NCI-H128 (cell line): Measurements from ENCODE around the gene ENDOV.
"Not testable (repeated sequence)": the region's sequence is repeated elsewhere in the genome, so short reads cannot be mapped to it uniquely, and the experiment has no call there.

Experiments
- DNase-seq: peaks from one replicate; lab custom pipeline; 2025; ENCODE audit not compliant: unreplicated experiment; lab: John Stamatoyannopoulos, UW

ENDOV gene

DNA sequence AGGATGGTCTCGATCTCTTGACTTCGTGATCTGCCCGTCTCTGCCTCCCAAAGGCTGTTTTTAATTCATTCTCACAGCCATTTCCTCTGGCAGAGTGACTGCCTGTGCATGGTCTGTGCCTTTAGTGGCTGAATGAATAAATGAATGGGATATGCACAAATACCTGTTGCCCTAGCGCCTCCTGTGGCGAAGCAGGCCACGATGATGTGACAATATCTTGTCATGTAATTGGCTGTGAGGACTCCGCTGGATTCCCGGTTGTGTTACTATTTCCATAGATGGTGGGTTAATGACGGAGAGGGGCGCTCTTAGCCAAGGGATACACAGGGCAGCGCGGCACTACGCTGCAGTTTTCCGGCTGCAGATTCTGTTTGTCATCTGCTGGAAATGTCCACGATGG, 26.8 kb upstream of the ENDOV start:
- no peak for DNase-seq

DNA sequence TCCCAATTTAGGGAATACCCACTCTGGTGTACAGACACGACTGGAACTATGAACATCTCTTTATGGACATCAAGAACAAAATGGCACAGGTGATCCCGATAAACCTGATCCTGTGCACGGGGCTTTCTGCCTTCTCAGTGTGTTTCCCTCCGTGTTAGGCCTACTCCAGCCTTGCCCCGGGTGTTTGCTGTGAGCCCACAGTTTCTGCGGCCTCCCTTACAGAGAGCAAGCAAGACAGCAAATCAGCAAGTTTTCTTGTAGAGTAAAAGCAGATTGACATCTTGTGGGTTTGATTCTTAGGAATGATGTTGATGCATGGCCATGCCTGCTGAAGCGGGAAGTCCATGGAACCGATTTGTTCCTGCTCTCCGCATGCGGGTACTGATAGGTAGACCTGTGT, 26.4 kb upstream of the ENDOV start:
- DNase-seq = no peak

DNA sequence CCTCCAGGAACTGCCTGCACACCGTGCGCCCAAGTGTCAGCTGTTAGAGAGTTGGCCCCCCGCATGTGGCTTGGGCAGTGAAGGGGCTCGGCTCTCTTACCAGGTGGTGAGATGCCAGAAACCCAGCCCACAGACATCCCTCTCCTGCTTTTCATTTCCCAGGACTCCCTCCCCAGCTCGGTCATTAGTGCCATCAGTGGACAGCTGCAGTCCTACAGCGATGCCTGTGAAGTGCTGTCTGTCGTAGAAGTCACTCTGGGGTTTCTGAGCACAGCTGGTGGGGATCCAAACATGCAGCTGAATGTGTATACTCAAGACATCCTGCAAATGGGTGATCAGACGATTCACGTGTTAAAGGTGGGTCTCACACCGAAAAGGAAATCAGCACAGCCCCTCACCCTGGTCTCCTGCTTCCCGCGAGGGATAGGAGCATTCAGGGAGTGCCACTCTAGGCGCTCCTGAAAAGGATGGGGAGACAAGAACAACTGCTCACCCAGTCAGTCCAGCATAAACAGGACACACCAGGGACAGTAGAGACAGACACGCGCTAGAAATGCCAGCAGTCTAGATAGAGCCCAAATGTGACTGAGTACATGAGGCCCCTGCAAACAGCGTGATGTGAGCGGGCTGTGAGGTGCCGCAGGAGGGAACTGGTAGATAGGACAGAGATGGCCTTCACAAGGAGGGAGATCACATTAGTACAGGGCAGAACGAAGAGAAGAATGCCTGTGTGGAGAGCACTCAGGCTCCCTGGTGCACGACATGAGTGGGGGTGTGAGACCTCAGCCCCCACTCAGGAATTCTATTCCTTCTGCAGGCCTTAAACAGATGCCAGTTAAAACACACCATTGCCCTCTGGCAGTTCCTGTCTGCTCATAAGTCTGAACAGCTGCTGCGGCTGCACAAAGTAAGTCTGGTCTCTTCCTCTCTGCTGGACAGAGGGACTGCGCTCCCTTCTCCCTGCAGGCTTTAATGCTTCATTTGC, 25.7 kb upstream of the ENDOV start:
- no peak for DNase-seq

DNA sequence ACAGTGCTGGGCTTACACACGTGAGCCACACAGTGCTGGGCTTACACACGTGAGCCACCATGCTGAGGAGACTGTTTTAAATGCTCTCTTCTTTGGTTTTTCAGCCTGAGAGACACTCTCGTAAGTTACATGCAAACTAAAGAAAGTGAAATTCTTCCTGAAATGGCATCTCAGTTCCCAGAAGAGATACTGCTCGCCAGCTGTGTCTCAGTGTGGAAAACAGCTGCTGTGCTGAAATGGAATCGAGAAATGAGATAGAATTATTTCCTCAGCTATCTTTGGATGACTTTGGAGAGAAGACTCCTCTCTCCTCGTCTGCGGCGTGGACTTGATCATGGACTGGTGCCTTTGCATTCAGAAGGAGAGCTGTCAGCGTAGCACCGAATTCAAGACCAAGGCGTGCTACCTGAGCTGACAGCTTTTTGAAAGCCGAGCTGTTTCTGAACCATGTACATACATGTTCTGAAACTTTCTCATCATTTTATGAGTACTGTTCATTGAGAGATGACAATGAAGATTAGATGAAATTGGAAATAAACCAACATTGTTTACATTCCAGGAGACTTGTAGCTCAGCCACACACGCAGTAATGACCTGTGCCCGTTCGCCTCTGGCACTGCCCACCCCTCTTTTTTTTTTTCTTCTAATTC, 21.6 kb upstream of the ENDOV start:
- DNase-seq = no peak

DNA sequence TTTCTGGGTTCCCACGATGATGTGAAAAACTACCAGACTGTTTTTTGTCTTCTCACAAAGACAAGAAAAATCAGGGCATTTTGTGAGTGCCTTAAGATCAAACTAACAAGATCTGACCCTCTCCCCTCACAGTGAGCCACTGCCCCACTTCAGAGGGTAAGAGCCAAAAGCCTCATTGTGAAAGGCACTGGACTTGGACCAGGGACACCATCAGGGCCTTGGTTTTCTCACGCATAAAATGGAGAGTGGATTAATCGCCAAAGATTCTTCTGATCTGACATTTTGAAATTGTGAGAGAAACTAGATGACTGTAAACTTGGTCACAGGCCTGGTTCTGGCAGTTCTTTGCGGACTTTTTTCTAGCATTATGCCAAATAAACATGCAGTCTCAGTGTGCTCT, 21.0 kb upstream of the ENDOV start:
- no peak for DNase-seq

DNA sequence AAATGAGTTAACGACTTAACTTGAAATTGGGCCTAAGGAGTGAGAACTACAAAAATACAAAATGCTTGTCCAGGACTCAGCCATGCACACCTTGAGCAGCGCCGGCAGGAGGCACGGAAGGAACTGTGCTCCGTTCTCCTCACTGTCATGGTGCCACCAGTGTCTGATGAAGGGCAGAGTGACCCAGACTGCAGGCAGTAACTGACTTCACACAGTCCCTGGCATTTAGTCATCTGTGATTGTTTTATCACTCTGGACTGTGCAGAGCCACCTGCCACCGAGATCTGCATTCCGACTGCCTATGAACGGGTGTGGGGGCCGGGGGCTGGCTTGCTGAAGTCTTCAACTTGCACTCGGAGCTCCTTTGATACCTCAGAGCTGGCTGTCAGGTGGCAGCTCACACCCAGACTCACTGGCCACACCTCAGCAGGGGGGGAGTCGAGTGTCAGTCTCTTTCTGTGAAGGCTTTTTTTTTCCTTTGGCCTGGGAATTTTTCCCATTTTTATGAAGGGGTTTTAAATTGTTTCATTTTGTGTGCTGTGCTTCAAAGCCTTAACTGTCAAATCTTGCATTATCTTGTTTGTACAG, 20.2 kb upstream of the ENDOV start:
- no peak for DNase-seq

DNA sequence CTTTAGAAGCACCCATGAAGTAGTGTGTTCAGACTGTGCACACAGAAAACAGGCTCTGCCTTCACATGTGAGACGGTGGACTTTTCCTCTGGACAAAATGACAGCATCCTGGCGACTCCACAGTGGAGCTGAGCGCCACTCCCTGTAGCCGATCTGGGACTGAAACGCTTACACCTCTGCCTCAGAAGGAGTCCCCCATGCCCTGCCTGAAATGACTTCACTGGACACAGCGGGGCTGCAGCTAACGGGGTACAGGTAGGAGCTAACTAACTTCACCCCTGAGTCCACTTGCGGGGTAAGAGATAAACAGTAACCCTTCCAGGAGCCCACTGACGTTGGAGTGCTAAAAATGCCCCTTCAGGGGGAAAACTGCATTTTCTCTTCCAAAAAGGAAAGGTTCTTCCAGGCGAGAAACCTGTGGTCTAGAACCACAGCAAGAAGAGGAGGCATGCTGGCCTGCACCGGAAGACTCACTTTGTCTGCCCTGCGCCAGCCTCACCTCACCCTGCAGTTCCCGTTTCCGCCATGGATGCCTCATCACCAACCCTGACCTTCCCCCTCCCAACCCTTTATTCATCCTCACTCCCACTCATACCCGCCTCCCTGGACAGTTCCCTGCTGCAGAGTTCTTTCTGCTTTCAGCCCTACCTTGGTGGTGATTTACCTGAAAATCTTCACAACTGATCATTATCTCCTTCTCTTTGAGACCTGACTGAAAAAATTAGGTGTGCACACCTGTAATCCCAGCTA, 19.4 kb upstream of the ENDOV start:
- no peak for DNase-seq

DNA sequence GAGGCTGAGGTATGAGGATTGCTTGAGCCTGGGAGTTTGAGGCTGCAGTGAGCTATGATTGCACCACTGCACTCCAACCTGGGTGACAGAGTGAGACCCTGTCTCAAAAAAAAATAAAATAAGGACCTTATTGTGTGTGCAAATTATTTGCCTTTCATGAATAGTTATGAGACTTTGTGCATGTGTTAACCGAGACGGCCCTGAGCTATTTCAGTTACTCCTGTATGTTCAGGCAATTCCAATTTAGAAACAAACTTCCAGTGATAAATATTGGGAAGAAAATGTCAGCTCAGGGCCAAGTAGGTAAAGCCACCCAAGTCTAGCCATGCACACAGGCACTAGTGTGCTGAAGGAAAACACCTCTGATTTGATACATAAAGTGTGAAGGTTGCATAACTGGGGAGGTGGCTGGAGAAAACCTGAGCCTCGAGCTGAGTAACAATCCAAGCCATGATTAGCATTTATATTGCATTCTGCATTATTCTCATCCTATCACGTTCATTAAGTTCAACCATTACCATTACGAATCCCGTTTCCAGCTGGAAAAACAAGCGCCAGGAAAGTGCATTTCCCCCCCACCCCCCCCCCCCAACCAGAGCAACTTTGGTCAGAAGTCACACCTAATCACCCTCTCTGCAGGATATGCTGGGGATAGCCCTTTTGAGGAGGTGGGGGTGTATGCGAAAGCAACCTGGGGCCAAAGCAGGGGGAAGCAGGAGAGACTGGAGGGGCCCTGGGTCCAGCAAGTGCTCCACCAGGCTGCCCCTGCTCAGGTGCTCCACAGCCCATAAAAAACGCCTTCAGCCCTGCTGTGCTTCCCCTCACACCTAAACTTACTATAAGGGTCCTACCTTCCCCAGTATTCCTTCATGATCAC, 18.6 kb upstream of the ENDOV start:
- DNase-seq = no peak

DNA sequence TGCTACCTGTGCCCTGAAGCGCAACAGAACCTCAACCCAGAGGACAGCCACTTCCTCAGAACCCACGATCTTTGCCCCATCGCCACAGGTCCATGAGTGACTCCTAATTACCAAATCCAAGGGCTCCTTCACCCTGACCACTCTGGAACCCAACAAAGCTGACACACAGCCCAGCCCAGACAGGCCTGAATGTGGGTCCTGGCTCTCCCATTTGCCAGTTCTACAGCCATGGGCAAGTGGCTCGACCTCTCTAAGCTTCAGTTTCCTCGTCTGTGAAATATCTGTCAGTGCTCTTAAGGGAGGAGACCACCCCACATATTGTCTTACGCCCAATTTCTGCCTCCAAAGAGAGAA, 18.0 kb upstream of the ENDOV start:
- DNase-seq = no peak

DNA sequence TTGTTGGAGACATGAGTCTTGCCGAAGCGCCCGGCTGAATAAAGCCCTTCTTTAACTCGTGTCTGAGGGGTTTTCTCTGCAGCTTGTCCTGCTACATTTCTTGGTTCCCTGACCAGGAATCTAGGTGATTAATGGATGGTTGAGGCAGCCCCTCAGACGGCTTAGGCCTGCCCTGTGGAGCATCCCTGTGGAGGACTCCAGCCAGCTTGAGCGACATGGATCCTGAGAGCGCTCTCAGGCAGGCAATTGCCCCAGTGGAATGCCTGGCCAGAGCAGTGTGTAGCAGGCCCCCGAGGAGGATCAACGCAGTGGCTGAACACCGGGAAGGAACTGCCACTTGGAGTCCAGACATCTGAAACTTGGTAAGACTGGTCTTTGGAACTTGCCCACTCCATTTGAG, 17.3 kb upstream of the ENDOV start:
- DNase-seq = no peak

DNA sequence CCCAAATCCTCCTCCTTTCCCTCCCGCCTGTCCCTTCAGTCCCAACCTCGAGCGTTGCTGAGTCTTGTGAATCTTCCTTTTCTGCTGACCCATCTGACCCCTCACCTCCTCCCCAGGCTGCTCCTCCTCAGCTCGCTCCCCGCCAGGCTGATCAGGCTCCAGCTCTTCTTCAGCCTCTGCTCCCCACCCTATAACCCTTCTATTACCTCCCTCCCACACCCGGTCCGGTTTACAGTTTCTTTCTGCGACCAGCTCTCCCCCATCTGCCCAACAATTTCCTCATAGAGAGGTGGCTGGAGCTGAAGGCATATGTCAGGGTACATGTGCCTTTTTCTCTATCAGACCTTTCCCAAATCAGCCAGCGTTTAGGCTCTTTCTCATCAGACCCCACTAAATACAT, 13.9 kb upstream of the ENDOV start:
- DNase-seq = not testable (repeated sequence)

DNA sequence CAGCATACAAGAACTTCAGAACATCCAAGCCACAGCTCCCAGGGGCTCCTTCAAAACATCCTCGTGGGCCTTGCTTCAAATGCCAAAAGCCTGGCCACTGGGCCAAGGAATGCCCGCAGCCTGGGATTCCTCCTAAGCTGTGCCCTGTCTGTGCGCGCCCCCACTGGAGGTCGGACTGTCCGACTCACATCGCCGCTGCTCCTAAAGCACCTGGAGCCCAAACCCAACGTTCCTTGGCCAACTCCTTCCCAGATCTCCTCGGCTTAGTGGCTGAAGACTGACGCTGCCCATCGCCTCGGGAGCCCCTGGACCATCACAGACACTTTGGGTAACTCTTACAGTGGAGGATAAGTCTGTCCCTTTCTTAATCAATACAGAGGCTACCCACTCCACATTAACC, 12.9 kb upstream of the ENDOV start:
- DNase-seq = not testable (repeated sequence)

DNA sequence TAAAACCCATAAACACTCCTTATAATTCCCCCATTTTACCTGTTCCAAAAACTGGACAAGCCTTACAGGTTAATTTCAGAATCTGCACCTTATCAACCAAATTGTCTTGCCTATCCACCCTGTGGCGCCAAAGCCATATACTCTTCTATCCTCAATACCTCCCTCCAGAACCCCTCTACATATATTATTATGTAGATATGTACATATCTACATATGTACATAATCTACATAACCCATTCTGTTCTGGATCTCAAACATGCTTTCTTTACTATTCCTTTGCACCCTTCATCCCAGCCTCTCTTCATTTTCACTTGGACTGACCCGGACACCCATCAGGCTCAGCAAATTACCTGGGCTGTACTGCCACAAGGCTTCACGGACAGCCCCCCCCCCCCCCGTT, 12.0 kb upstream of the ENDOV start:
- DNase-seq = no peak

DNA sequence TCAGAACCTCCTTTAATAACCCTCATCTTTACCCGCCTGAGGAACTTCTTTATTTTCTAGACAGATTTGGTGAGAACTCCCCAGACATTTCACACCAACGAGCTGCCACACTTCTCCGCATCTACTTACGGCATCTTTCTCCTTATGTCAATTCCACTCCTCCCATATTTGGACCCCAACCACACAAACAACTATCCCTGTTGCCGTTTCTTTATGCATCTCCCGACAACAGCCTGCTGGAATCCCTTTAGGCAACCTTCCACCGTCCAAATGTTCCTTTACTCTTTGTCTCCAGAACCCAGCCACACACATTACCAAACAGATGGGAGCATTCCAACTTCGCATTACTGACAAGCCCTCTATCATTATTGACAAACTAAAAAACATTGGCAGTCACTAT, 8.8 kb upstream of the ENDOV start:
- DNase-seq = no peak

DNA sequence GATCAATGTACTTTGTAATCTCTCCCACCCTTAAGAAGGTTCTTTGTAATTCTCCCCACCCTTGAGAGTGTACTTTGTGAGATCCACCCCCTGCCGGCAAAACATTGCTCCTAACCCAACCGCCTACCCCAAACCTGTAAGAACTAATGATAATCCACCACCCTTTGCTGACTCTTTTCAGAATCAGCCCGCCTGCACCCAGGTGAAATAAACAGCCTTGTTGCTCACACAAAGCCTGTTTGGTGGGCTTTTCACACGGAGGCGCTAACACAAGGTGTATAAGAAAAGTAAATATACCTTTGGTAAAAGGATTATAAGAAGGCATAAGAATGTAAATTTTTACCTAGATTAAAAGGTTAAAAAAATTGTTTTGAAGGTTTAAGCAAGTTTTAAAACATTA, 7.0 kb upstream of the ENDOV start:
- DNase-seq = not testable (repeated sequence)

DNA sequence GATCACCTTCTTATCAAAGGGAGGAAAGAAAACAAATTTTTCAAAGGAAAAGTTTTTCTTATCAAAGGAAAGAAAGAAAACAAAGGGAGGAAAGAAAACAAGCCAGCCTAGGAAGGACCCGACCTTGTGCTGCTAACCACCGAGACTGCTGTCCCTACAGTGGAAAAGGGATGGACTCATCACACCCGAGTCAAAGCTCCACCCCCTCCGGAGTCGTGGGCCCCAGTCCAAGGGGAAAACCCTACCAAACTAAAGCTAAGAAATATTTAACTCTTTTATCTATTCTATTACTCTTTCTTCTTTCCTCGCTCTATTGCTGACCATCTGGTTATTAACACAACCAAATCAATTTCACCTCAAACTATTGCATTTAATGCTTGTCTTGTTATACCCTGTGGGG, 6.1 kb upstream of the ENDOV start:
- DNase-seq = no peak

DNA sequence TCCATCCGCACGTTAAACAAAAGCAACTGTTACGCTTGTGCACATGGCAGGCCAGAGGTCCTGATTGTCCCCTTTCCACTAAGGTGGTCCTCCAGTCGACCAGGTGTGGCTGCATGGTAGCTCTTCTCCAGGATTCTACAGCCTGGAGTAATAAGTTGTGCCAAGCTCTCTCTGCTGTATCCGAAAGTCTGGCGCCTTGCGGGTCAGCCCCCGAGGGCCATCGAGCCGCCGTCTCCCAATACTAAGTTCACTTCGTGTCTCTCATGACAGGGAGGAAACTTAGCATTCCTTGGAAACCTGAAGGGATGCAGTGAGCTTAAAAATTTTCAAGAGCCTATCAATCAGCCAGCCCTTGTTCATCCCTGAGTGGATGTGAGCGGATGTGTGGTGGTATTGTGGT, 5.3 kb upstream of the ENDOV start:
- no peak for DNase-seq

DNA sequence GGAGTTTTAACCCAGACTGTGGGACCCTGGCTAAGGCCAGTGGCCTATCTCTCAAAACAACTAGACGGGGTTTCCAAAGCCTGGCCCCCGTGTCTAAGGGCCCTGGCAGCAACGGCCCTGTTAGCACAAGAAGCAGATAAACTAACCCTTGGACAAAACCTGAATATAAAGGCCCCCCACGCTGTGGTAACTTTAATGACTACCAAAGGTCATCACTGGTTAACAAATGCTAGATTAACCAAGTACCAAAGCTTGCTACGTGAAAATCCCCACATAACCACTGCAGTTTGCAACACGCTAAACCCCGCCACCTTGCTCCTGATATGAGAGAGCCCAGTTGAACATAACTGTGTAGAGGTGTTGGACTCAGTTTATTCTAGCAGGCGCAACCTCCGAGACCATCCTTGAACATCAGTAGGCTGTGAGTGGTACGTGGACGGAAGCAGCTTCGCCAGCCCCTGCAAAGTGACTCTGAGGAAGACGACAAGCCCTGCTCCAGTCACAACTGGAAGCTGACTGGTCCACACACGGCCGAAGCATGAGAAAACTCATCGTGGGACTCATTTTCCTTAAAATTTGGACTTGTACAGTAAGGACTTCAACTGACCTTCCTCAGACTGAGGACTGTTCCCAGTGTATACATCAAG, 4.4 kb upstream of the ENDOV start:
- not testable (repeated sequence) for DNase-seq

DNA sequence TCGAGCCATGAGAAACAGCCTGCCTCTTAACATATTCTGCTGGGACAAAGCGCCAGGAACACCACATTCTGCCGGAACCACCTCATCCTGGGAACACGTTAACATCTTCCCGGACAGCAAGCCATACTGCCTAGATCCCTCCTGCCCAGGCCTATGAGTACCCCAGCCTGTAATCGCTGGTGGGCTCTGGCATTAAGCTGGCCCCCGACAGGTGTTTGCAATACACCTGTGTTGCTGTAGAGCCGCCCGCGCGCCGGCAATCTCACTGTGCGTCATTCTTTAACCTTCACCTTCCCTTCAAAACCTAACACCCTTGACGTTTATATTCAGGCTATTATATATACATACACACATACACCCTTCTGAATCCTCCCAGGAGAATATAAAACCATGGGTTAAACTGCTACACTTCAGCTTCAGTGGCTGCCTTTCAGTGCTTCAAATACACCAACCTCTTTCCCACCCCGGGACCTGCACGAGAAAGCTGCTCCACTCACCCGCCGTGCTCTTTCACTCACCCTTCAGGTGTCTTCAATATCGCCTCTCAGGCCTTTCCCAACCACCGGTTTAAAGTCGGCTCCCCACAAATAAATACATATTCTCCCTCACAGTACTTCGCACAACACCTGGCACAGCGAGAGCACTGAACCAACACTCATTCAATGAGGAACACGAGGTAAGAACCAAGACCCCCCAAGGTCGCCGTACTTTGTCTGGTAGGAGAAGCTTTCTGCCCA, 1.0 kb upstream of the ENDOV start:
- no peak for DNase-seq

DNA sequence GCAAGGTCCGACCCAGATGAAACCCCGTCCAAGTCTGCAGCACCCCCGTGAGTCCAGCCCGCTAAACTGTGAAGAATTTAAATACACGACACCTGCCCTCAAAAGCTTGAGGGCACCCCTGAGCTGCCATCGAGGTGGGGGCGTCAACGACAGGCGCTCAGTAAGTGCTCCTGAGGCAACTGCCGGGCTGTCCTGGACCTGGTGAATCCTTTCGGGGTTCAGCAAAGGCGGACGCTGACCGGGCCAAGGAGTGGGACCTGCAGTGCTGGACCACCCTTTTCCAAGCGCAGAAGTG, 512 bp upstream of the ENDOV start:
- DNase-seq = no peak
